ENCODE results near the gene DAAM2.

DNA sequence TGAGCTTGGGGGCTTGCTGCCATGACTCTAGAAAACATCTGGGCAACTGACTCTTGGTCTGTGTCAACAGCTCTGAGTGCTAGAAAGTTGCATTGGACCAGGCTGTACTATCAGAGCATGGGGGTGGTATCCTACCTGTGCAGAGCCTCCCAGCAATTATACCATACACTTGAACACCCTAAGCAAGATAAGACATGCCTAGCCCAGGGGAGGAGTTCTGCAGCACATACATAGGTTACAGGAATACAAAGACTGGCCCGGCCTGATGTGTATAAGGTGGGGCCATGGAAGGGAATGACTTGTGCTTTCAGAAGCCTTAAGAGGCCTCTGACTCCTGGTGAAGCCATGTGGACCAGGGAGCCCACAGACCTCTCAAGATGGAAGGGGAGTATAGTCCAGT lies 153.4 kb downstream of the DAAM2 start:
- TF ChIP-seq POLR2AphosphoS5 (IDR thresholded peaks at IDR 0.05; ENCODE audit: insufficient read depth in 1 of 2, low read depth in 1 of 2): no peak
- no peak for TF ChIP-seq POLR2A (IDR thresholded peaks at IDR 0.05)
- TF ChIP-seq, protein P1, sequence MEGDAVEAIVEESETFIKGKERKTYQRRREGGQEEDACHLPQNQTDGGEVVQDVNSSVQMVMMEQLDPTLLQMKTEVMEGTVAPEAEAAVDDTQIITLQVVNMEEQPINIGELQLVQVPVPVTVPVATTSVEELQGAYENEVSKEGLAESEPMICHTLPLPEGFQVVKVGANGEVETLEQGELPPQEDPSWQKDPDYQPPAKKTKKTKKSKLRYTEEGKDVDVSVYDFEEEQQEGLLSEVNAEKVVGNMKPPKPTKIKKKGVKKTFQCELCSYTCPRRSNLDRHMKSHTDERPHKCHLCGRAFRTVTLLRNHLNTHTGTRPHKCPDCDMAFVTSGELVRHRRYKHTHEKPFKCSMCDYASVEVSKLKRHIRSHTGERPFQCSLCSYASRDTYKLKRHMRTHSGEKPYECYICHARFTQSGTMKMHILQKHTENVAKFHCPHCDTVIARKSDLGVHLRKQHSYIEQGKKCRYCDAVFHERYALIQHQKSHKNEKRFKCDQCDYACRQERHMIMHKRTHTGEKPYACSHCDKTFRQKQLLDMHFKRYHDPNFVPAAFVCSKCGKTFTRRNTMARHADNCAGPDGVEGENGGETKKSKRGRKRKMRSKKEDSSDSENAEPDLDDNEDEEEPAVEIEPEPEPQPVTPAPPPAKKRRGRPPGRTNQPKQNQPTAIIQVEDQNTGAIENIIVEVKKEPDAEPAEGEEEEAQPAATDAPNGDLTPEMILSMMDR (IDR thresholded peaks at IDR 0.05): no peak

All from vagina (tissue), 2 donors.